Natural killer cell (primary cell): ENCODE data around the gene CALML5. TPM values are rescaled to one million over a fixed set of nuclear protein-coding genes. Genes with fewer than 3 reads are reported as not detected.

Source experiments
- ATAC-seq, 3 donors: fragments of 150-1000 bp in 2 of 3; fragments of 200-7000 bp in 1 of 3; cut with Tn5 transposase; 1 replicate in 1 of 3; 2 replicates in 2 of 3; pipeline ENCODE4 v1.10.0; 2021; ENCODE audit warnings: mild to moderate bottlenecking in 2 of 3, moderate library complexity in 2 of 3
- DNase-seq, 2 donors: peaks; one replicate each; pipeline versions ENCODE4 v3.0.0 to v3.0.0-alpha.2; 2013 to 2021; ENCODE audit warnings: mixed read lengths in 1 of 2
- H3K27ac ChIP-seq: one replicate; pipeline ENCODE4 v1.5.1; 2013; ENCODE audit warnings: mild to moderate bottlenecking, low read length
- H3K27me3 ChIP-seq: one replicate; pipeline ENCODE4 v1.6.1; 2013; ENCODE audit warnings: low read length; ENCODE audit not compliant: control insufficient read depth, insufficient read depth
- H3K36me3 ChIP-seq: one replicate; pipeline ENCODE4 v1.6.1; 2013; ENCODE audit warnings: low read length; ENCODE audit not compliant: control insufficient read depth, insufficient read depth
- H3K4me1 ChIP-seq: one replicate; pipeline ENCODE4 v1.6.1; 2013; ENCODE audit warnings: low read length; ENCODE audit not compliant: control insufficient read depth, insufficient read depth
- H3K4me3 ChIP-seq: one replicate; pipeline ENCODE4 v1.5.1; 2013; ENCODE audit warnings: low read length
- H3K9me3 ChIP-seq: one replicate; pipeline ENCODE4 v1.6.1; 2013; ENCODE audit warnings: low read length; ENCODE audit not compliant: control insufficient read depth, insufficient read depth
- H3K27ac Mint-ChIP-seq, 2 donors: one replicate each; pipeline ENCODE4 v1.8.0; 2022; ENCODE audit warnings: mild to moderate bottlenecking in 2 of 2, mixed read lengths in 2 of 2, moderate library complexity in 1 of 2
- H3K27me3 Mint-ChIP-seq, 2 donors: one replicate each; pipeline ENCODE4 v1.8.0; 2022; ENCODE audit warnings: low read depth in 2 of 2, mixed read lengths in 2 of 2
- H3K36me3 Mint-ChIP-seq: one replicate; pipeline ENCODE4 v1.8.0; 2022; ENCODE audit warnings: mixed read lengths
- H3K4me1 Mint-ChIP-seq, 2 donors: one replicate each; pipeline ENCODE4 v1.8.0; 2022; ENCODE audit warnings: mixed read lengths in 2 of 2
- H3K4me3 Mint-ChIP-seq: one replicate; pipeline ENCODE4 v1.8.0; 2022; ENCODE audit warnings: mild to moderate bottlenecking, moderate library complexity, mixed read lengths
- H3K9me3 Mint-ChIP-seq, 2 donors: one replicate each; pipeline ENCODE4 v1.8.0; 2022; ENCODE audit warnings: mixed read lengths in 2 of 2
- WGBS: methylation state at CpG from one replicate; pipeline ENCODE4 v1.1.7; 2013; ENCODE audit warnings: missing lambda C conversion rate; ENCODE audit not compliant: insufficient coverage; 5-methylcytosine and 5-hydroxymethylcytosine counted together
- intact Hi-C: fragments of 100-400 bp; cut with micrococcal nuclease; formaldehyde crosslinking; loops from one replicate; pipeline ENCODE4 v1.14.2; 2022
- total RNA-seq, 4 donors: library from RNA; stranded (reverse); fragments of 120-200 nt in 1 of 4; gene quantifications; one replicate each; pipeline versions ENCODE4 v1.2.3 to v1.2.4, GENCODE V29; 2013 to 2022
- TF ChIP-seq, protein P1 (sequence below): fragments of 200-600 bp; IDR thresholded peaks from one replicate; pipeline ENCODE4 v1.8.0; 2022; ENCODE audit warnings: antibody characterized with exemption

CALML5 gene
- total RNA-seq, 3 donors from 2014 or later (not counting 1 experiment from before 2014, with no cell fraction given) = not detected

DNA sequence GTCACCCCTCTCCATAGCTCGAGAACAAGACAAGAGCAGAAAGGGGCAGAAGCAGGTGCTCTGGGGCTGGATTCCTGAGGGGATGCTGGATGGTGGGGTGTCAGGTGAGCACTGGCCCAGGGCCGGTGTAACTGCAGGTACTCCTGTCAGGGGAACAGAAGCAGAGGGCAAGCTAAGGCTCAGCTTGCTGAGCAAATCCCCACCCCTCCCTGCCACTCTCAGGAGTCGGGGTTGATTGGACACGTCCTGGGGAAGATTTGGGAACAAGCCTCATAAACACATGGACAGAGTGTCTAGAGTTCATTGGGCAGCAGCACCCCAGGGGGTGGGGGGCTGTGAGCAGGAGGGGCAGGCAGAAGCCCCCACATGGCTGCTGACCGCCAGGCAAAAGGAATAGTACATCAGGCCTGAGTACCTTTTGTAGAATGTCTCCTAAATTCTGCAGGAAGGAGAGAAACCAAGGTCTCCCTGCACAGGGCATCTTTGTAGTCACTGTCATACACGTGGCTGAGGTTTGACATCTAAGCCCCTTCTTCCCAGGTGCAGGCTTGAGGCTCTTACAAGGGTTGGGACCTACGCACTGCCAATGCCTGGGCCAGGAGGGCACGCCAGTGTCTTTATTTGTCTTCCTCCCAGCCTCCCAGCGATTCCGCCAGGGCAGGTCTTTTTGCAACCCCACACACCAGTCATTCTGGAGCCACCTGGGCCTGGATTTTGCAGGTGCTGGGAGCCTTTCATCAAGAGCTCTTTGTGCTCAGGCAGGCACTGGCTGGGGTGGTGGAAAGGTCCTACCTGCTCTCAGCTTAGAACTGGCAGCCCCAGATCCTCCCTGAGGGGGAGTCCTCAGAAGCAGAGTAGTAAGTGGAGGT, 28.2 kb upstream of the CALML5 start:
- no peaks in the 10 kb centered on the region for H3K27me3 Mint-ChIP-seq
- no peak overlapping the region for H3K27ac ChIP-seq
- DNase-seq (no peak), ATAC-seq (no peak)
- TF ChIP-seq, protein P1, sequence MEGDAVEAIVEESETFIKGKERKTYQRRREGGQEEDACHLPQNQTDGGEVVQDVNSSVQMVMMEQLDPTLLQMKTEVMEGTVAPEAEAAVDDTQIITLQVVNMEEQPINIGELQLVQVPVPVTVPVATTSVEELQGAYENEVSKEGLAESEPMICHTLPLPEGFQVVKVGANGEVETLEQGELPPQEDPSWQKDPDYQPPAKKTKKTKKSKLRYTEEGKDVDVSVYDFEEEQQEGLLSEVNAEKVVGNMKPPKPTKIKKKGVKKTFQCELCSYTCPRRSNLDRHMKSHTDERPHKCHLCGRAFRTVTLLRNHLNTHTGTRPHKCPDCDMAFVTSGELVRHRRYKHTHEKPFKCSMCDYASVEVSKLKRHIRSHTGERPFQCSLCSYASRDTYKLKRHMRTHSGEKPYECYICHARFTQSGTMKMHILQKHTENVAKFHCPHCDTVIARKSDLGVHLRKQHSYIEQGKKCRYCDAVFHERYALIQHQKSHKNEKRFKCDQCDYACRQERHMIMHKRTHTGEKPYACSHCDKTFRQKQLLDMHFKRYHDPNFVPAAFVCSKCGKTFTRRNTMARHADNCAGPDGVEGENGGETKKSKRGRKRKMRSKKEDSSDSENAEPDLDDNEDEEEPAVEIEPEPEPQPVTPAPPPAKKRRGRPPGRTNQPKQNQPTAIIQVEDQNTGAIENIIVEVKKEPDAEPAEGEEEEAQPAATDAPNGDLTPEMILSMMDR = no peak
- H3K9me3 ChIP-seq = no peaks in the 10 kb centered on the region
- no peaks in the 10 kb centered on the region for H3K36me3 Mint-ChIP-seq
- no peaks in the 10 kb centered on the region for H3K27me3 ChIP-seq
- intact Hi-C loops = no loop called here
- H3K9me3 Mint-ChIP-seq = no peaks in the 10 kb centered on the region
- H3K4me1 ChIP-seq = no peaks in the 10 kb centered on the region
- H3K4me3 ChIP-seq = no peak overlapping the region
- WGBS = 82% methylated on average over 10 of the region's 10 CpGs
- no peaks in the 10 kb centered on the region for H3K36me3 ChIP-seq
- no peak overlapping the region for H3K27ac Mint-ChIP-seq
- no peaks in the 10 kb centered on the region for H3K4me1 Mint-ChIP-seq
- H3K4me3 Mint-ChIP-seq = no peak overlapping the region

DNA sequence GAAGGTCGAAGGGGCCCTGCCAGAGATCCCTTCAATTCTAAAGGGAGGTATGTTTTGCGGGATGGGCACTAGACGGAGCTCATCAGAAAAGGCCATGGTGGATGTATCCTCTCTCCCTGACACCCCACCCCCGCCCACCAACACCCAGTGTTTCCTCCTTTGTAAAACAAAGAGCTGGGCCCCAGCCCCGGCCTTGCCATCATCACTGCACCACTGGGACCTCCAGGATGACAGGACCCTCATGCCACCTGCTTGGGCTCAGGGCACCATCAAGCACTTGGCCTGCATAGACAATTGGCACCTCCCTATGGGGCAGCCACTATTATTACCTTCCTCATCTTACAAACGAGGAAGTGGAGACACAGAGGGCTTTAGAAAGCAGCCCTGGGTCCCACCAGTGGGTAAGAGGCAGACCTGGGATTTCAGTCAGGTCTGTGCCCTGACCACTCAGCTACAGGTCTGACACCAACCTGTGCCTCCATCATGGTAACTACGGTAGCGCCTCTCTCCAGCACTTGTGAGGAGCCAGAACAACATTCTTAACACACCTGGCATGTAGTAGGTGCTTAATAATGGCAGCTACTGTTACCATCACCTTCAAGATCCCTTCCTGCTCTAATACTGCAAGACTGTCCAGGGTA, 27.4 kb upstream of the CALML5 start:
- Histone ChIP-seq H3K36me3 (no peaks in the 10 kb centered on the region), H3K4me3 (no peak overlapping the region), H3K9me3 (no peaks in the 10 kb centered on the region), H3K27ac (no peak overlapping the region), H3K27me3 (no peaks in the 10 kb centered on the region), H3K4me1 (no peaks in the 10 kb centered on the region)
- Mint-ChIP-seq H3K36me3 (no peaks in the 10 kb centered on the region), H3K4me1 (no peaks in the 10 kb centered on the region), H3K27ac (no peak overlapping the region), H3K4me3 (no peak overlapping the region), H3K9me3 (no peaks in the 10 kb centered on the region), H3K27me3 (no peaks in the 10 kb centered on the region)
- 79% methylated on average over 8 of the region's 8 CpGs for WGBS
- ATAC-seq = no peak
- no peak for DNase-seq
- intact Hi-C loops = no loop called here
- TF ChIP-seq, protein P1 = no peak

DNA sequence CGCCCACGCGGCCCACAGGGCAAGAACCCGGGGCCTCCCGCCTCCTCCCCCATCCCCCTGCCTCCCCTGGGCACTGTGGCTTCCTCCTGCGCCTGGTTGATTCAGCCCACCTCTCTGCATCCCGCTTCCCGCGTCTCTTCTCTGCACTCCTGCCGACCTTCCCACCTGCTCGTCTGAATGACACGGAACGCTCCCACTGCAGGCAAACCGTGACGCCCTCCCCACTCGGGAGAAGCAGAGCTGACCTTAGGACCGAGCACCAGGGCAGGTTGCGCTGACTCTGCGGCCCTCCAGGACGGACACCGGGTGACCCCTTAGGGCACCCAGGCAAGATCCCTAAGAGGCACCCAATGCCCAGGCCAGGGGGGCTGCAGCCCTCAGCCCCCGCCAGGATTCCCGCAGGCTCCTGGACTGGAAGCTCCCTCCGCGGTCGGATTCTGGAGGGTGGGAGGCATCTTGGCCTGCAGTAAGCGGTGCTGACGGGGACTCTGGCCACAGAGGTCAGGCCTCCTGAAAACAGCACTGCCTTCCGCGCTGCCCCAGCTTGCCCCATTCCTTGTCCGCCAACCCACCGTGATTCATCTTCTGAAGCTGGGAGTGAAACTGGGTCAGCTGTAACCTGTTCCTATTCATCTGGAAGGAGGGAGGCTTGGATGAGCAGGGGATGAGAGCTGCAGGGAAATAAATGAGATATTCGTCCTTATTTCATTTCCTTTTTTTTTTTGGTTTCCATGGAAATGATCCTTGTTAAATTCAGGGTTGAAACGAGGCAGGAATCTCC, 26.4 kb upstream of the CALML5 start:
- no peak overlapping the region for H3K4me3 Mint-ChIP-seq
- no peak for ATAC-seq
- Histone ChIP-seq H3K4me1 (no peaks in the 10 kb centered on the region), H3K4me3 (no peak overlapping the region), H3K27me3 (no peaks in the 10 kb centered on the region), H3K36me3 (no peaks in the 10 kb centered on the region), H3K27ac (no peak overlapping the region), H3K9me3 (no peaks in the 10 kb centered on the region)
- H3K9me3 Mint-ChIP-seq = no peaks in the 10 kb centered on the region
- no peak overlapping the region for H3K27ac Mint-ChIP-seq
- no peaks in the 10 kb centered on the region for H3K36me3 Mint-ChIP-seq
- intact Hi-C loops = no loop called here
- H3K27me3 Mint-ChIP-seq = no peaks in the 10 kb centered on the region
- DNase-seq = no peak
- WGBS = 90% methylated on average over 34 of the region's 34 CpGs
- TF ChIP-seq, protein P1 = no peak
- no peaks in the 10 kb centered on the region for H3K4me1 Mint-ChIP-seq
